Tibial nerve (tissue), 4 donors: ENCODE data around the gene HNRNPC.

Experiments
- EP300 ChIP-seq, 2 donors: sonication (generic); formaldehyde crosslinking; IDR thresholded peaks; one replicate each; pipeline ENCODE4 v1.6.1; 2017; ENCODE audit warnings: antibody characterized with exemption in 2 of 2, mild to moderate bottlenecking in 1 of 2
- POLR2A ChIP-seq, 2 donors: fragments of 450-650 bp; IDR thresholded peaks; one replicate each; pipeline ENCODE4 v1.6.1; 2017; ENCODE audit warnings: antibody characterized with exemption in 2 of 2, mild to moderate bottlenecking in 2 of 2, moderate library complexity in 2 of 2
- TF ChIP-seq, protein P1 (sequence below), 5 experiments: fragments of 200-600 bp in 3 of 5; fragments of 450-650 bp in 2 of 5; sonication (generic) in 3 of 5; IDR thresholded peaks; one replicate each; pipeline ENCODE4 v1.5.1; 2016 to 2019; ENCODE audit warnings: antibody characterized with exemption in 5 of 5, mild to moderate bottlenecking in 3 of 5, moderate library complexity in 2 of 5

DNA sequence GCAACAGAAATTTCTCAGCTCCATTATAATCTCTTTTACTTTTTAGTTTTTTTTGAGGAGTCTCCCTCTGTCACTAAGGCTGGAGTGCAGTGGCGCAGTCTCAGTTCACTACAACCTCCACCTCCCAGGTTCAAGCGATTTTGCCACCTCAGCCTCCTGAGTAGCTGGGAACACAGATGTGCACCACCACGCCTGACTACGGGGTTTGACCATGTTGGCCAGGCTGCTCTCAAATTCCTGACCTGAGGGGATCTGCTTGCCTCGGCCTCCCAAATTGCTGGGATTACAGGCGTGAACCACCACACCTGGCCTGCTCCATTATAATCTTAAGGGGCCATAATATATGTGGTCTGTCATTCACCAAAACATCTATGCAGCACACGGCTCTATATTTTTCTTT is 23.4 kb downstream of the HNRNPC start:
- TF ChIP-seq, protein P1, sequence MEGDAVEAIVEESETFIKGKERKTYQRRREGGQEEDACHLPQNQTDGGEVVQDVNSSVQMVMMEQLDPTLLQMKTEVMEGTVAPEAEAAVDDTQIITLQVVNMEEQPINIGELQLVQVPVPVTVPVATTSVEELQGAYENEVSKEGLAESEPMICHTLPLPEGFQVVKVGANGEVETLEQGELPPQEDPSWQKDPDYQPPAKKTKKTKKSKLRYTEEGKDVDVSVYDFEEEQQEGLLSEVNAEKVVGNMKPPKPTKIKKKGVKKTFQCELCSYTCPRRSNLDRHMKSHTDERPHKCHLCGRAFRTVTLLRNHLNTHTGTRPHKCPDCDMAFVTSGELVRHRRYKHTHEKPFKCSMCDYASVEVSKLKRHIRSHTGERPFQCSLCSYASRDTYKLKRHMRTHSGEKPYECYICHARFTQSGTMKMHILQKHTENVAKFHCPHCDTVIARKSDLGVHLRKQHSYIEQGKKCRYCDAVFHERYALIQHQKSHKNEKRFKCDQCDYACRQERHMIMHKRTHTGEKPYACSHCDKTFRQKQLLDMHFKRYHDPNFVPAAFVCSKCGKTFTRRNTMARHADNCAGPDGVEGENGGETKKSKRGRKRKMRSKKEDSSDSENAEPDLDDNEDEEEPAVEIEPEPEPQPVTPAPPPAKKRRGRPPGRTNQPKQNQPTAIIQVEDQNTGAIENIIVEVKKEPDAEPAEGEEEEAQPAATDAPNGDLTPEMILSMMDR (IDR thresholded peaks at IDR 0.05): no peak
- TF ChIP-seq POLR2A (IDR thresholded peaks at IDR 0.05) (no peak), EP300 (IDR thresholded peaks at IDR 0.05) (no peak)
